ENCODE measurements around the gene RNF151.

RNF151 gene

DNA sequence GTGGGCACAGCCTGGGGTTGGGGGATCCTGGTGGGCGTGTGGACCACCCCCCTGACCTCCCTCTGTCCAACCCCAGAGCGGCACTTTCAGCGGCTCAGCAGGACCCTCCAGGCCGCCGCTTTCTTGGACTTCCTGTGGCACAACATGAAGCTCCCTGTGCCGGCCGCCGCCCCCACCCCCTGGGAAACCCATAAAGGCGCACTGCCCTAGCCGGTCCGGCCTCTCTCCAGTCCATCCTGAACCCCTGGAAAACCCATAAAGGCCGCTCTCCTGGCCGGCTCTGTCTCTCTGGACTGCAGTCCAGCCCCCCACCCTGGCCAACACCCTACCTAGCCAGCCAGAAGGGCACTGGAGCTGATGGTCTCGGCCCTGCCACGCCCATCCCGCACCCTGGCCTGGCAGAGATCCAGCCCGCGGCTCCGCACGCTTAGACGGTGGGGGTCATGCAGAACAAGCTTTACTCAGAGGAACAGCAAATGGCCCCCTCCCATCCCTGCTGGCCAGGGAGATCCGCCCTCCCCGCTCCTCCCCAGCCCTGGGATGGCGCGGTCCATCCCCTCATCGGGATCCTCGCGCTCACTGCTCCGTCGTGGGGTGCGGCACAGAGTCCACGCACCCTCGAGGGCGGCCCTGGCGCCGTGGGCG, 11.9 kb downstream of the RNF151 start:
- DNase-seq = no peak

DNA sequence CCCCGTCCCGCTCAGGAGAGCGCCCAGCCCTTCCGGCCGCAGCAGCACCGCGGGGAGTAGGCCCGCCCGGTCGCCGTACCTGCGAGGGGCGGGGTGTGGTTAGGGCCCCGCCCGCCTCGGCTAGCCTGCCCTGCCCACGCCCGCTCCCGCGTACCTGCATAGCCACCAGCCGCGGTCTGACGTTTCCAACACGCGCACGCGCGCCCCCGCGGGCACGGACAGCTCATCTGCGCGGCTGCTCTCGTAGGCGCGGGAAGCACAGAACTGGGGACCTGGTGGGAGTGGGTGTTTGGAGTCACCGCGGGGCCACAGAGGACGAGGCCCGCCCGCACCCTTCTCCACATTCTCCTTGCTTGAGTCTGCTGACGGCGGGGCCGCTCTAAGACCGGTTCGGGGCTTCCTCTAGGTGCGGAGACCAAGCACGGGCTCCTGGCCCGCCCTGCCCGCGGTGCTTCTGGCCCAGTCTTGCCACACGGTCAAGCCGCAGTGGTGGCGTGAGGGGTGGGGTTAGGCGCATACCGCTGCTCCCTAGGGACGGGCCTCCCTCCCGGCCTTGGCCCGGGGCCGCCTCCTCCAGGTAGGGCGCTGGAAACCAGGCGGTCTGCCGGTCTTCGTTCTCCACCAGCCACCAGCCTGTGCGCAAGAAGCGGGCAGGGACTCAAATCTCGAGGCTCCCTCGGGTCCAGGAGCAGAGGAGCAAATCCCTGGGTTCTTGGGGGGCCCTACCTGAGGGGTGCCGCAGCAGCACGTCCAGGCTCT, 12.8 kb downstream of the RNF151 start:
- DNase-seq = no peak

DNA sequence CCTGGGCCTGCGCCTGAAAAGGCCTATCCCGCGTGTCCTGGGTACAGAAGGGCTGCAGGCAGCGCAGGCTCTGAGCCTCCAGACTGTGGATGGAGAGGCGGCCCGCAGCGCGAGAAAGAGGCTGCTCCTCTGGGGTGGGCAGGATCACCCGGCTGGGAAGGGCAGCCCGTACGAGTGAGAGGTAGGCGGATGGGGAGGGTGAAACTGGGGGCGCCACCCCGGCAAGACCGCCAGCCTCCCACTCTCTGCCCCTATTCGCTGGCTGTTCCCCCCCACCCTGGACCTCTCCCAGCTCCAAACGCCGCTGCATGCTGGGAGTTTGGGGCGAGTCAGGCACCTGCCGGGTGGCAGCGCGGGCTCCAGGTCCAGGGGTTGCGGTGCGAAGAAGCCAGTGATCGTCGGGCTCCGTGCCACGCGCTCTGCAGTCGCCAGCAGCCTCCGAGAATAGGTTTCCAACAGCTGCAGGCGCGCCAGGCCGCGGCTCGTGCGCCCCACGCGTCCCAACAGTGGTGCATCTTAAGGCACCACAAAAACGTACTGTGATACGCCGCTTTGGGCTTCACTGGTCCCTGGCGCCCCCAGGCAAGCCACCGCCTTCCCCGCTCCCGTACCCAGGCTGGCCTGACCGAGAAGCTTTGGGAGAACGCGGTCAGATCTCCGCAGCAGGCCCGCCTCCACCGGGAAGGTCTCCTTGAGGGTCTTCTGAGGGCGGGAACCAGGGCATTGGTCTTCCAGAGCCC, 13.5 kb downstream of the RNF151 start:
- no peak for DNase-seq

DNA sequence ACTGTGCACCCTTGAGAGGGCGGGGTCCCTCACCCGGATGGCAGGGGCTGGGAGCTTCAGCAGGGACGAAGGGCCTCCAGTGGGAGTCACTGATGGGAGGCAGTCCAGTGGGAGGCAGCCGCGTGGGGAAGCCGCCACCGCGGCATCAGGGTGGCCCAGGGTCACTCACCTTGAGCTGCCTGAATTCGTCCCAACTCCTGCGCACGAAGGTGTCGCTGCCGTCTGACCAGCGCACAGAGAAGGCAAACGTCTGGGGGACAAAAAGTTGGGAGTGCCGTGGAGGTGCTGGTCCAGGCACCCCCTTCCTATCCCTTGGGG, 14.1 kb downstream of the RNF151 start:
- no peak for DNase-seq

DNA sequence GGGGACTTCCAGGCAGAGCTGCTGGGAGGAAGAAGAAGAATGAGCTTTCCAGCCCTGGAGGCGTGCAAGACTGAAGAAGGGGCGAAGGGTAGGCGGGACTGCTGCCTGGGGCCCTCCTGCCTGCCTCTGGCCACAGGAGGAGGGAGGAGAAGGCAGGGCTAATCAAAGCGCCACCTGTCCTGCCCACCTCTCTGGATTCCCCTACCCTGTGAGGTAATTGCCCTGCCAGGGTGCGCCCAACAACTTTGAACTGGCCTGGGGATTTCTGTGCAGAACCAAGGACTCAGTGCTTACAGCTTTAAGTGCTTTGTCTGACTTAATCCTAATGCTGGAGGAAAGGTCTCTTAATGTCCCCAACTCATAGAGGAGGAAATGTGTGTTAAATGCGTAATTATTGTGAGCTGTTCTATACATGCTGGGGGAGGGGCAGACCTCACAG, 14.8 kb downstream of the RNF151 start, which contains the start of gene NOXO1:
Gene NOXO1, minus strand, starts transcription at position 72 of the 439 bp plus-strand sequence. CDS start 290 bp downstream, outside the sequence.
- no peak for DNase-seq

DNA sequence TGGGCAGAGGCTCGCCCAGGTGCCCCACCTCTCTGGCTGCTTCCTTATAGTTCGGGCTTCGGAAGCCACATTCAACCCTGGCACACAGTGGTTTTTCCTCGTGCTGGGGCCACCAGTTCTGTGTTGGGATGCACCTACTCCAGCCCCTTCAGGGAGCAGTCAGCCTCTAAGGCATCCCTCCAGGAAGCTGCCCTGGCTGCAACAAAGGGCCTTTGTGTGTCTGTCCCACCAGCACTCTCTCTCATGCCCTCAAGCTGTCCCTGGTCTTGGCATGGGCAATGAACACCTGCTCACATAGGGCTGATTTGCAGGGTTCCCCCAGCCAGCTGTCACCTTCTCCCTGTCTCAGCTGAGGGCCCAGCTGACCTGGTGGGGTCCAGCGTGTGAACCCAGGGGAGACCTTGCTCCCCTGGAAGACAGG, 15.4 kb downstream of the RNF151 start:
- no peak for DNase-seq

DNA sequence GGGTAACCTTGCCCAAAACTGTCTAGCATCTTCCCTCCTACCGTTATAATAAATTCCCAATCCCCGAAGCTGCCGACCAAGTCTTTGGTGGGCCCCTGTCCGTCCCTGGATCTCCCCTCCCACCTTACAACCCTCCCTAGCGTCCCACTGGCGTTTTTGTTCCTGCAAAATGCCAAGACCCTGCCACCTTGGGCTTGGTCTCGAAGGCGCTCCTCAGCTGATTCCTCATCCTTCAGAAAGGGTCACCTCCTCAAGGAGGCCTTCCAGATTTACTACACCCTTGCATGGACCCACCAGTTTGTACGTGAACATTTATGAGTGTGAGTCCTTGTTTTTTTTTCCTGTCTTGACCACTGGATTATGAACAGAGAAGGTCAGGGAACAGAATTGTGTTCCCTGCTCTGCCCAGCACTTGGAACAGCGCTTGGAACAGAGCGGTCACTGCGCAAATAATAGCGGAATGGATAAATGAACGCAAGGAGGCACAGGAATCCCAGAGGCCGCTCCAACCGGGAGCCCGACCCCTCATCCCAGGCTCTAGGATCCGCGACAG, 16.4 kb downstream of the RNF151 start:
- no peak for DNase-seq

DNA sequence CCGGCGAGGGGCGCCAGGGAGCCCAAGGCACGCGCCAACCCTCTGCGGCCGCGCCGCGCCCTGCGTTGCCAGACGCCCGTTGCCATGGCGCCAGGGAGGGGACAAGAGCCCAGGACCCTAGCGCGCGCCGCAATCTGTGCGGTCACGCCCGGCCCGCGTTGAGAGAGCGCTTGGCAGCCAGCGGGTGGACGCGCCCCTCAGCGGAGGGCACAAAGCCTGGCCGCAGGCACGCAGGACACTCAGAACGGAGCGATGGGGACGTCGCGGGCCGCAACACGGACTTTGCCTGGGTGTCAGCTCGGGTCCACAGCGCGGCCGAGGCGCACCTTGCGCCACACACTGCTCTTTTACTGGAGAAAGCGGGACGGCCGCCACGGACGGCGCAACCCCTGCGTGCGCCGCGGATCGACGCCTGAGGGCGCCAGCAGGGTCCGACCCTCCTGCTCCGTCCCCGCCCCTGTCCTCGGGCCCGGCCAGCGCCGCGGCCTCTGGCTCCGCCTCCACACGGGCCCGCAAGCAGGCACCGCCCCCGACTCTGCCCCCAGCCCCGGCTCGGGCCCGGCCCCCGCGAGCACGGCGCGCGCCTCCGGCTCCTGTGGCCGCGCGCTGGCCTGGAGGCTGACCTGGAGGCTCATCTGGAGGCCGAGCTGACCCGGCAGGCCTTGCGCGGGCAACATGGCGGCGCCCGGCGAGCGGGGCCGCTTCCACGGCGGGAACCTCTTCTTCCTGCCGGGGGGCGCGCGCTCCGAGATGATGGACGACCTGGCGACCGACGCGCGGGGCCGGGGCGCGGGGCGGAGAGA, 17.1 kb downstream of the RNF151 start, which contains the start of gene GFER:
Gene GFER, plus strand, starts transcription at position 650 of the 803 bp plus-strand sequence. Its CDS starts 26 bp downstream, at position 676.
- peak; percentile 80 for DNase-seq

DNA sequence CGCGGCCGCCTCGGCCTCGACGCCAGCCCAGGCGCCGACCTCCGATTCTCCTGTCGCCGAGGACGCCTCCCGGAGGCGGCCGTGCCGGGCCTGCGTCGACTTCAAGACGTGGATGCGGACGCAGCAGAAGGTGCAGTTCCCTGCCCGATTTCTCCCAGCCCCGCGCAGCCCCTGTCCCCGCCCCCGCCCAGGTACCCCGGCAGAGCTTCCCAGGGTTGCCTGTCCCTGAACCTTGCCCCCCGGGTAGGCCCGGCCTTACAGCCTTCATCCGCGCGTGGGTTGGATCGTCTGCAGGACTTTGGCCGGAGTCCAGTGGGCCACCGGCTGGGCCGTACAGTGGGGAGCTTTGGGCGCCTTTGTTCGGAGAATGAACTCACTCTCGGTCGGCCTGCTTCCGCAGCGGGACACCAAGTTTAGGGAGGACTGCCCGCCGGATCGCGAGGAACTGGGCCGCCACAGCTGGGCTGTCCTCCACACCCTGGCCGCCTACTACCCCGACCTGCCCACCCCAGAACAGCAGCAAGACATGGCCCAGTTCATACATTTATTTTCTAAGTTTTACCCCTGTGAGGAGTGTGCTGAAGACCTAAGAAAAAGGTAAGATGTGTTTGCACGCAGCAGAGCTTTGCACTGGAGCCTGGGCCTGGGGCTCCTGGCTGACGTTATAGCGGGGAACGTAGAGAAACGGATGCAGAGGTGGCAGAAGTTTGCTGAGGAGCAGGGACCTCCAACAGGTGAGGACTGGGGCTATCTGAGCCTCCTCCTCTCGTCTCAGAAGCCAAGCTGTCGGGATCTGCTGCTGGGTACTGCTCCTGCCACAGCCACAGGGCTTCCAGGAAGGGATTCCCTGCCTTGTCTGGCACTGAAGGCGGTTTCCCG, 17.9 kb downstream of the RNF151 start:
- no peak for DNase-seq

DNA sequence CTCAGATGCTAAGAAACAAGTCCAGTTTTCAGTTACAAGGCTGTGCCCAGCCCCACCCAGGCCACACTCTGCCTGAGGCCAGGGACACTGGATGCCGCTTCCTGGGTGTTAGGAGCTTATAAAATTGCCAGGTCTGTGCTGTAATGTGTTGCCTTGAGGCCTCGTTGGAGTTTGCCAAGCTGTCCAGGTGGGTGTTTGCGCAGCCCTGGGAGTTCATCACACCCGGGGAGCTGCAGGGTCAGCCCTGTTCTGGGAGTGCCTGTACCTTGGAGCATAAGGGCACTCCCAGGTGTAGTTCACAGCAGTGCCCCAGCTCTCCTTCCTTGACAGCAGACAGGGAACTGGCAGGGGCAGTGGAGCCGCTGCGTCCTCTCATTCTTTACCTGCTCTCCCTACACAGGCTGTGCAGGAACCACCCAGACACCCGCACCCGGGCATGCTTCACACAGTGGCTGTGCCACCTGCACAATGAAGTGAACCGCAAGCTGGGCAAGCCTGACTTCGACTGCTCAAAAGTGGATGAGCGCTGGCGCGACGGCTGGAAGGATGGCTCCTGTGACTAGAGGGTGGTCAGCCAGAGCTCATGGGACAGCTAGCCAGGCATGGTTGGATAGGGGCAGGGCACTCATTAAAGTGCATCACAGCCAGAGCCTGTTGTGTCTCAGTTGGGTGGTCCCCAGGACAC, 19.0 kb downstream of the RNF151 start:
- no peak for DNase-seq

DNA sequence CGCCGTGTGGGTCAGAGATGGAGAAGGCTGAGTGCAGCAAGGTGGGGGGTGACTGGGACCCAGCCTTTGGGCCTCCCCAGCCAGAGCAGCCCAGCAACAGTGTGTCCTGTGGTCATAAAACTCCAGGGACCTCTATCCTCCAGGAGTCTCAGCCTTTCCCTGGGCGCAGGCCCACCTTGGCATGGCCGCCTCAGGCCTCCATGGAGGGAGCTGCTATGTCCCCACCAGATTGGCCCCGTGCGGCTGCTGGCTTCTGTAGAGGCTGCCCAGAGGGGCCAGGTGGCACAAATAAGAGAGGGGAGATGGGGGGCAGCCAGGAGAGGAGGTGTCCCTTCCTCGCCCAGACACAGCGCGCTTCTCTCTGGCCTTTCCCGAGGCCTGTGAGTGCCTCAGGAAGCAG, 20.5 kb downstream of the RNF151 start:
- no peak for DNase-seq

DNA sequence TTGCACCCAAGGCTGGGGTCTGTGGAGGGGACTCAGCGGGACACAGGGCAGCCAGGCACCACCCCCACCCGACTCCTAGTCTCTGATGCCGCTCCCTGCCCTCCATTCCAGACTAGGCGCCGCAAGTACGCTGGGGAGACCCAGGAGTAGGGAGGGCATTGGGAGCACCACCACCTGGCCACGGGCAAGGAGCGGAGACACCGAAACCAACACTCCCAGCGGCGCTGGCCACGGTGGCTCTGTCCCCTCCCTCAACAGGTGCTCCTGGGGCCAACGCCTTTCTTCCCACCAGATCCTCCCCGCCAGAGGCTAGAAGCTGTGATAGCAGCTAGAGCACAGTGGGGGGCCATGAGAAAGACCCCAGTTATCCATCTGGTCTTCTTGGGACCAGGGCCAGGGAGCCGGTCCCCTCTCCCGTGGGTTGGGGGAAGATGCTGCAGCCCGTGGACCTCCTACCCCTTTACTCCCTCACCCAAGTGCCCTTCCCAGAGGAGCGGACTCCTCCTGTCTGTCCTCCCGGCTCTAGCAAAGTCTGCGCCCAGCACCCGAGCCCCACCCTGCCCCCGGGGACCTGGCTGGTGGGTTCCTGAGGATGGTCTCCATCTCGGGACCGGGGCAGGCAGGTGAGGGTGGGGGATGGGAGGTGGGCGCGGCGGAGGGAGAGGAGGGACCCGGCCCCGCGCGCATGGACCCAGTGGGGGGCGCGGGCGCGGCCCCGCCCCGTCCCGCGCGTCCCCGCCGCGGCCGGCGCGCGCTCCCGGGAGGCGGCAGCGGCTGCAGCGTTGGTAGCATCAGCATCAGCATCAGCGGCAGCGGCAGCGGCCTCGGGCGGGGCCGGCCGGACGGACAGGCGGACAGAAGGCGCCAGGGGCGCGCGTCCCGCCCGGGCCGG, 22.8 kb downstream of the RNF151 start, which contains the start of gene SYNGR3:
Gene SYNGR3, plus strand, starts transcription at position 762 of the 892 bp plus-strand sequence. CDS start 133 bp downstream, outside the sequence.
- DNase-seq = no peak

DNA sequence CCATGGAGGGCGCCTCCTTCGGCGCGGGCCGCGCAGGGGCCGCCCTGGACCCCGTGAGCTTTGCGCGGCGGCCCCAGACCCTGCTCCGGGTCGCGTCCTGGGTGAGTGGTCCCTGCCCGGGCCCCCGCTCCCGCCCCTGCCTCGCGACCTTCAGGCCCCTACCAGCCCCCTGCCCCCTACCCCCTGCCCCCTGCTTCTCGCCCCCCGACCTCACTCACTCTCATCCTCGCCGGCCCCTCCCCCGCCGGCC, 23.4 kb downstream of the RNF151 start:
- DNase-seq = no peak

DNA sequence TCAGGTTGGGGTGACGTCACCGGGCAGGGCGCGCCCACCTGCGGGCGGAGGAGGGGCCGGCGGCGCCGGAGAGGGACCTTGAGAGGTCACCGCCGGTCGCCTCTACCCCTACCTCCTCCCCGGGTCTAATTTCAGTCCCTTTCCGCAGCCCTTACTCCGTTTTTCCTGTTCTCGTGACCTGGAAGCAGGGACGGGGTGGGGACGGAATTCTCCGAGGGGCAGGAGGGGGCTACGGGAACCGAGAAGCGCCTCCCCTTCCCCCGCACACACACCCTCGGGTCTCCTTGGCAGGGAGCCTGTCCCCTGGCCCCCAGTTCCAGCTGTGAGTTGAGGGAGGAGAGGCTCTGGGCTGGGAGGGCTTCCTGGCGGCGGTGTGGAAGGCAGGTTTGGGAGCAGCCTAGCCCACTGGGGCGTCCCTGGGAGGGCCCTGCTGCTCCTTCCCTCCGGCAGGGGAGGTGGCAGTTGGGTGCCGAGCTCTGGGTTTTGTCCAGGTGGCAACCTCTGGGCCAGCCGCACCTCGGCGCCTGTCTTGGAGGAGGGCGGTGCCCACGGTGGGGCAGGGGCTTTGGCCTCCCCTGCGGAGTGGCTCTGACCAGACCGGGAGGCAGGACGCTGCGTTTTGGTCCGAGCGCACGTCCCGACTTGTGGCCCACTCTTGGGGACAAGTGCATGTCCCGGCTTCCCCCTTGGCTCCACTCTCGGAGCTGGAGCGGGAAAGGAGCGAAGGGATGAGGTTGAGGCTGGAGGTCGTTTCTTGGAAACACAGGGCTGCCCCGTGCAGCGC, 23.9 kb downstream of the RNF151 start:
- DNase-seq = peak; percentile 49

DNA sequence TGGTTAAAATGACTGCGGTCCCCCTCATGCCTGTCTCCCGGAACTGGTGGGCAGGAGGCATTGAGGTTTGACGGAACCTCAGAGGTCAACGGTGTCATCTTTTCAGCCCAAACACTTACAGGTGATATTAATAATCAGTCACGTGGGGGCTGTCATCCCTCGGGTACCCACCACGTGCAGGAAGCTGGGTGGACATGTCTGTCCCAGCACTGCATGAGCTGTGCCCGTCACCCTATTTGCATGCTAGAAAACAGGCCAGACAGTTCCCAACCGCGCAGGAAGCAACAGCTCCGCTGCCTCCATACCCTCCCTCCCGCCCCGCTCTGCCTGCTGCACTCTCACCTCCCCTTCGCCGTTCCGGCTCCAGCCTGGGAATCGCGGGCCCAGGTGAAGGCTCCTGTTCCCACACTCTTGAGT, 24.5 kb downstream of the RNF151 start:
- peak; percentile 58 for DNase-seq

DNA sequence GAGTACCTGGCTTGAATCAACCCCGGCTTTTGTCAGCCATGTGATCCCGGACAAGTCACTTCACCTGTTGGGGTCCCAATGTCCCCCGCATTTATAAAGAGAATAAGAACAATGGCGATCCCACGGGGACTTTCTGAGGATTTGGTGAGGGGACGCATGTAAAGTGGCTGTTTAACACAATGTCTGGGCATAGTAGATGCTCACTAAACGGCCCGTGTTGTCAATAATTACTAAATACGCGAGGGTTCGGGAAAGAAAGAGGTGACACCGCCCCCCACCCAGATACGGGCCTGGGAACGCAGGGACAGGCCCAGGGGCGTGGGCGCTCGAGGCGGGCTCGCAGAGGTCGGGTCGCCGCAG, 24.9 kb downstream of the RNF151 start:
- DNase-seq = no peak

DNA sequence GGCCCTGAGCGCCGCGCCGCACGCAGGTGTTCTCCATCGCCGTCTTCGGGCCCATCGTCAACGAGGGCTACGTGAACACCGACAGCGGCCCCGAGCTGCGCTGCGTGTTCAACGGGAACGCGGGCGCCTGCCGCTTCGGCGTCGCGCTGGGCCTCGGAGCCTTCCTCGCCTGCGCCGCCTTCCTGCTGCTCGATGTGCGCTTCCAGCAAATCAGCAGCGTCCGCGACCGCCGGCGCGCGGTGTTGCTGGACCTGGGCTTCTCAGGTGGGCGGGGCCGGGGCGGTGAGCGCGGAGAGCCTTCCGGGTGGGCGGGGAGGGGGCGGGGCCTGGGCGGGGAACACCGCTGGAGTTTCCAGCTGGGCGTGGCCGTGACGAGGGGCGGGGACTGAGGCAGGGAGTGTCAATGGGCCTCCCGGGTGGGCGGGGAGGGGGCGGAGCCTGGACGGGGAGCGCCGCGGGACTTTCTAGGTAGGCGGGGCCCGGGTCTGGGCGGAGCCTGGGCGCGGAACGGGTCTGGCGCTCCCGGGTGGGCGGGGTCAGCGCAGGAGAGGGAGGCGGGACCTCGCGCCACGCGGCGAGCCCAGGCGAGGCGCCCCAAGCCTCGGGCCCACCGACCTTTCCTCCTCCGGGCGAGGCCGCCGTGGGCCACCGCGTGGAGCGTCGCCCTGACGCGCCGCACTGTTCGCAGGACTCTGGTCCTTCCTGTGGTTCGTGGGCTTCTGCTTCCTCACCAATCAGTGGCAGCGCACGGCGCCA, 25.5 kb downstream of the RNF151 start:
- DNase-seq = peak; percentile 94

DNA sequence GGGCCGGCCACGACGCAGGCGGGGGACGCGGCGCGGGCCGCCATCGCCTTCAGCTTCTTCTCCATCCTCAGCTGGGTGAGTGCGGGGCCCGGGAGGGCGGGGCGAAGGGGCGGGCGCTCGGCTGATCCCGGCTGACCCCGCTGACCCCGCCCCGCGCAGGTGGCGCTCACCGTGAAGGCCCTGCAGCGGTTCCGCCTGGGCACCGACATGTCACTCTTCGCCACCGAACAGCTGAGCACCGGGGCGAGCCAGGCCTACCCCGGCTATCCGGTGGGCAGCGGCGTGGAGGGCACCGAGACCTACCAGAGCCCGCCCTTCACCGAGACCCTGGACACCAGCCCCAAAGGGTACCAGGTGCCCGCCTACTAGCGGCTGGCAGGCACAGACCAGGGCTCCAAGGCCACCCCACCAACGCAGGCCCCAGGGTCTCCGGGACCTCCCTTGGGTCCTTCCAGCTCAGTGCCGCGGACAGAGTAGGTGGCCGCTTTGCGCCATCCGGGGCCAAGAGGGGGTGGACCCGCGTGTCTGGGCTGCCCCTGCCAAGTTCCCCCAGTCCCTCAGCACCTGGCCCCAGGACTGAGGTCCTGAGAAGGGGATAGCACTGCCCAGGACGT, 26.2 kb downstream of the RNF151 start:
- DNase-seq = no peak
